GM13976 (cell line): ENCODE measurements around the gene CPA1.

Experiments
- DNase-seq: peaks from one replicate; pipeline ENCODE4 v3.0.0; 2012; ENCODE audit warnings: low spot score
- CTCF ChIP-seq: IDR thresholded peaks from 2 replicates; pipeline ENCODE4 v1.5.1; 2012; ENCODE audit warnings: borderline replicate concordance, mild to moderate bottlenecking; ENCODE audit not compliant: insufficient read depth; ENCODE audit errors: extremely low read depth, missing control alignments, control extremely low read depth
- in situ Hi-C: fragments of 300-500 bp; cut with MboI; formaldehyde crosslinking; loops from one replicate; pipeline ENCODE4 v1.12.0; 2022; ENCODE audit warnings: low sequenced_read_pairs, mixed read lengths, inconsistent platforms; ENCODE audit not compliant: unreplicated experiment

The CPA1 gene

GRCh38 chr7:130379921-130380860, at the start of gene CPA1:
Gene CPA1 (plus strand): TSS chr7:130380494. CDS start chr7:130380521, 27 bp downstream.
- DNase-seq, result no peak
- in situ Hi-C loops, result no loop called here
- no peak for TF ChIP-seq CTCF

DNA sequence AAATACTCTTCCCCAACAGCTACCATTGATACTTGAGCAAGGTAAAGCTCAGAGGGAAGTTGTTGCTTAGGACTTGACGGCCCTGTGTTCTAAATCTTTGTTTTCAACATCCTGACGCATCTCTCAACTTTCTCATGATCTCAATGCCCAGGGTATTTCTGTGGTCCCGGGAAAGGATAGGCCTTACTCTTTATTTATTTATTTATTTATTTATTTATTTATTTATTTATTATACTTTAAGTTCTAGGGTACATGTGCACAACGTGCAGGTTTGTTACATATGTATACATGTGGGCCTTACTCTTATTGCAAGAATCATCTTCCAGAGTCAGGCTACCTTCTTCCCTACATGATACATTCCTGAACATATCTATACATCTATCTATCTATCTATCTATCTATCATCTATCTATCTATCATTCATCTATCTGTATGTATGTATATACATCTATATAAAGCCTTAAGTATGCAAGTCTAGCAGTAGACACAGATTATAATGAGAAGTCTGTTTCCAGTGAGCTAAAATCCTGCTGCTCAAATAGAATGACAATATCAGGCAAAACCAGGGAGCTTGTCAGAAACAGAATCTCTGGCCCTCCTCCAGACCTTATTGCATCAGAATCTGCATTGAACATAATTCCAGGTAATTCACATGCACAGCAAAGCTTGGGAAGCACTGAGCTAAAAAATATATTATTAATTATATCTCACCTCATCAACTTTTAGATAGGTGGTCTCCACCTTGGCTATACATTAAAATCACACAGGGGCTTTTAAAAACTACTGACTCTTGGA, 47.8 kb upstream of the CPA1 start:
- no peak for TF ChIP-seq CTCF
- in situ Hi-C loops, result no loop called here

DNA sequence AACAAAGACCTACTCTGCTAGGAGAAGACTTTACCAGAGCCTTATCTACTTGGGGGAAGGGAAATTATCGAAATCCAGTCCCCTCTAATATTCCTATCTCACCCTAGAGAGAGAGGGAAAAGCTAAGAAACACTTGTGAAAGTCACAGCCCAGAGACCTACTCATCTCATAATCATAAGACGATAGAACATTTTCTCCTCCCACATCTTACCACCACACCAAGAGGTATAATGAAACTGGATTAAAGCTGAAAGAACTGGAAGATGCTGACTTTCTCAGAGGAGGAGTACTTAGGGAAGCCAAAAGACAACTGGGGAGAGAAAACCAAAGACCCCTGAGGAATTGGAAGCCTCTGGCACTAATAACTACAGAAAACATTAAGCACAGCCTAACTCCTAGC, 46.5 kb upstream of the CPA1 start:
- in situ Hi-C loops, result no loop called here
- DNase-seq, result no peak

More for the DNA sequence above, 47.8 kb upstream of the CPA1 start:
- no peak for DNase-seq

DNA sequence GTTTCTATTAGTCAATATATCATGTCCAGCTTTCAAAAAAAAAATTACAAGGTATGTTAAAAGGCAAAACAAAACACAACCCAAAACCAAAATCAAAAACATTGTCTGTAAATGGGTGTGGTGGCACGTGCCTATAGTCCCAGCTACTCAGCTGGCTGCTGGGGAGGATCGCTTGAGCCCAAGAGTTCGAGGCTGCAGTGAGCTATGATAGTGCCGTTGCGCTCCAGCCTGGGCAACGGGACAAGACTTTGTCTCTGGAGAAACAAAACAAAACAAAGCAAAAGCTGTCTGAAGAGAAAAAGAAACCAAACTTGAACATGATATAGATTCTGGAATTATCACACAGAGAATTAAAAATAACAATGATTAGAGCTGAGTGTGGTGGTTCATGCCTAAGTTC, 46.0 kb upstream of the CPA1 start:
- TF ChIP-seq CTCF, result no peak
- no peak for DNase-seq
- in situ Hi-C loops, result no loop called here

More for the DNA sequence above, 46.5 kb upstream of the CPA1 start:
- no peak for TF ChIP-seq CTCF

- in situ Hi-C loops, result no loop called here
Measured at GRCh38 chr7:130337410-130337971, 42.8 kb upstream of the CPA1 start.

DNA sequence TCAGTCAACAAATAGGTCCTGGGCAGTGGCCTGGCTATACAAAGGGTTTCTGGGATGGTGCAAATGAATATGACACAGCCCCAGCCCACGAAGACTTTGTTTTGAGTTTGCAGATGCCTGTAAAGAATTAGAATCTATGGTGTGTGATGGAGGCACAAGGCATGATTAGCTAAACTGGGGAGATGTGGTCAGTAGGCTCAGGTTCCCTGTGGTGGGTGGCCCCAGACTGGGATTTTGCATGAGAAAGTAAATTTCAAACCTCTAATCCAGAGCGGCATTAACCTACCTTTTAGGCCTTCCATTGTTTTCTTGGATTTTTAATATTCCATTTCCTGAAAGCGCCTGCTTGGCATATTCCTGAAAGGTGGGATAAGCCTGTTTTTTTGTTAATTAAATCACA, 42.1 kb upstream of the CPA1 start:
- in situ Hi-C loops, result no loop called here
- DNase-seq, result no peak
- no peak for TF ChIP-seq CTCF

More at GRCh38 chr7:130337410-130337971, 42.8 kb upstream of the CPA1 start:
- DNase-seq, result no peak
- TF ChIP-seq CTCF, result no peak
